Upper lobe of right lung (tissue), 1 donor: Measurements from ENCODE around the gene FAM167B. TPM values are rescaled to one million over a fixed set of nuclear protein-coding genes. Genes with fewer than 3 reads are reported as not detected.

Source experiments
- ATAC-seq: fragments of 200-7000 bp; cut with Tn5 transposase; one replicate; pipeline ENCODE4 v1.9.1; 2020; ENCODE audit warnings: mild to moderate bottlenecking, moderate library complexity
- DNase-seq: peaks from one replicate; pipeline ENCODE4 v3.0.0-alpha.2; 2020
- H3K27ac ChIP-seq: fragments of 200-600 bp; one replicate; pipeline ENCODE4 v1.8.0; 2022
- H3K27me3 ChIP-seq: fragments of 200-600 bp; one replicate; pipeline ENCODE4 v1.8.0; 2022; ENCODE audit warnings: mild to moderate bottlenecking
- H3K36me3 ChIP-seq: fragments of 200-600 bp; one replicate; pipeline ENCODE4 v1.8.0; 2022
- H3K4me1 ChIP-seq: fragments of 200-600 bp; one replicate; pipeline ENCODE4 v1.8.0; 2022
- H3K4me3 ChIP-seq: fragments of 200-600 bp; one replicate; pipeline ENCODE4 v1.8.0; 2022; ENCODE audit warnings: mild to moderate bottlenecking
- H3K9me3 ChIP-seq: fragments of 200-600 bp; one replicate; pipeline ENCODE4 v1.8.0; 2022
- CTCF ChIP-seq: fragments of 200-600 bp; IDR thresholded peaks from one replicate; pipeline ENCODE4 v1.8.0; 2022; ENCODE audit warnings: antibody characterized with exemption
- intact Hi-C: fragments of 100-400 bp; cut with DNase I; formaldehyde crosslinking; loops from one replicate; pipeline ENCODE4 v1.11.0; 2022
- total RNA-seq: library from RNA; stranded (reverse); fragmentation: NEBNext Ultra II Directional; extraction: Animal tissue kit (Norgen Biotek cat#: 25700); gene quantifications from one replicate; pipeline ENCODE4 v1.2.1, GENCODE V29; 2021
- donor health status: DM: no; HTN: yes; CAD: no; lungs with severe emphysema.

The FAM167B gene
- total RNA-seq, 1 donor from 2014 or later: 65.9 TPM

DNA sequence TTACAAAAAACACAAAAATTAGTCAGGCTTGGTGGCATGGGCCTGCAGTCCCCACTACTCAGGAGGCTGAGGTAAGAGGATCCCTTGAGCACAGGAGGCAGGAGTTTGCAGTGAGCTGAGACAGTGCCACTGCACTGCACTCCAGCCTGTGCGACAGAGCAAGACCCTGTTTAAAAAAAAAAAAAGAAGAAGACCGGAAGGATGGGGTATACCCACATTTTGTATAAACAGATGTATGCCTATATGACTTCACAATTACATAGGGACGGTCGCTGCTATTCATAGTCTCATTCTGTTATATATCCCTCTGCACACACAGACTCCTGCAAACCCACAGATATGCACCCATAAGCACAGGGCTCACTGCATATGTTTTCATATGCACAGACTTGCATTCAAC, 16.7 kb downstream of the FAM167B start:
- no peaks in the 10 kb centered on the region for H3K9me3 ChIP-seq
- intact Hi-C loops: no loop called here
- no peak overlapping the region for H3K4me3 ChIP-seq
- no peaks in the 10 kb centered on the region for H3K4me1 ChIP-seq
- ATAC-seq (no peak), DNase-seq (no peak)
- no peak for TF ChIP-seq CTCF
- H3K27me3 ChIP-seq: no peaks in the 10 kb centered on the region
- H3K27ac ChIP-seq: no peak overlapping the region
- H3K36me3 ChIP-seq: no peaks in the 10 kb centered on the region

- no peak for TF ChIP-seq CTCF
- H3K27me3 ChIP-seq: no peaks in the 10 kb centered on the region
- no peak for DNase-seq
- H3K4me3 ChIP-seq: no peak overlapping the region
- H3K4me1 ChIP-seq: no peaks in the 10 kb centered on the region
- no peaks in the 10 kb centered on the region for H3K36me3 ChIP-seq
- no peak for ATAC-seq
- intact Hi-C loops: no loop called here
- no peak overlapping the region for H3K27ac ChIP-seq
- H3K9me3 ChIP-seq: no peaks in the 10 kb centered on the region
These were observed 18.8 kb downstream of the FAM167B start for GRCh38 chr1:32265846-32266245.

DNA sequence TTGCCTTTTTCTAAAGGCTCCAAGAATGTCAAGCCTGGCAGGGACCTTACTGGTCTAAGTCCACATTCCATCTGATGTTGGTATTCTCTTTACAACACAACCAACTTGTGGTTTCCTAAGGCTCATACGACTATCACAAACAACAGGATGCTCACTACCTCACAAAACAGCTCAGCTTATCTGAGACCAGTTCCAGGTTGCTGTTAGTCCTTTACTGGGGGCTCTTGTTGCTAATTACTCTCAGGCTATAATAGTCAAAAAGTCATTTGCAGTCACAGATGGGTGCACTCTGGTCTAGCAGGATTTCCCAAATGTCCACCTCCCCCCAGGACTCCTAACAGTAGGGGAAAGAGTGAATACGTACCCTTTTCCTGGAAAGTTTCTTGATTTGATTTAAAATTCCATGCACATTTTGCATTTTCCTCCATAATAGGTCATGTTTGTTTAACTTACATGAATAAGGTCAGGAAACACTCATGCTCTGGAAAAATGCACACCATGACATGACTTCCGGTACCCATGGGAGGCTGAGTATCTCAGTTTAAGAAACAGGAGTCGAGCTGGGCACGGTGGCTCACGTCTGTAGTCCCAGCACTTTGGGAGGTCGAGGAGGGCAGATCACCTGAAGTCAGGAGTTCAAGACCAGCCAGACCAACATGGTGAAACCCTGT, 20.0 kb downstream of the FAM167B start:
- Histone ChIP-seq H3K4me1 (no peaks in the 10 kb centered on the region), H3K4me3 (no peak overlapping the region), H3K9me3 (no peaks in the 10 kb centered on the region), H3K36me3 (no peaks in the 10 kb centered on the region), H3K27ac (no peak overlapping the region), H3K27me3 (no peaks in the 10 kb centered on the region)
- DNase-seq (no peak), ATAC-seq (no peak)
- intact Hi-C loops: no loop called here
- no peak for TF ChIP-seq CTCF

GRCh38 chr1:32269744-32270143, 22.7 kb downstream of the FAM167B start:
- no peak for TF ChIP-seq CTCF

DNA sequence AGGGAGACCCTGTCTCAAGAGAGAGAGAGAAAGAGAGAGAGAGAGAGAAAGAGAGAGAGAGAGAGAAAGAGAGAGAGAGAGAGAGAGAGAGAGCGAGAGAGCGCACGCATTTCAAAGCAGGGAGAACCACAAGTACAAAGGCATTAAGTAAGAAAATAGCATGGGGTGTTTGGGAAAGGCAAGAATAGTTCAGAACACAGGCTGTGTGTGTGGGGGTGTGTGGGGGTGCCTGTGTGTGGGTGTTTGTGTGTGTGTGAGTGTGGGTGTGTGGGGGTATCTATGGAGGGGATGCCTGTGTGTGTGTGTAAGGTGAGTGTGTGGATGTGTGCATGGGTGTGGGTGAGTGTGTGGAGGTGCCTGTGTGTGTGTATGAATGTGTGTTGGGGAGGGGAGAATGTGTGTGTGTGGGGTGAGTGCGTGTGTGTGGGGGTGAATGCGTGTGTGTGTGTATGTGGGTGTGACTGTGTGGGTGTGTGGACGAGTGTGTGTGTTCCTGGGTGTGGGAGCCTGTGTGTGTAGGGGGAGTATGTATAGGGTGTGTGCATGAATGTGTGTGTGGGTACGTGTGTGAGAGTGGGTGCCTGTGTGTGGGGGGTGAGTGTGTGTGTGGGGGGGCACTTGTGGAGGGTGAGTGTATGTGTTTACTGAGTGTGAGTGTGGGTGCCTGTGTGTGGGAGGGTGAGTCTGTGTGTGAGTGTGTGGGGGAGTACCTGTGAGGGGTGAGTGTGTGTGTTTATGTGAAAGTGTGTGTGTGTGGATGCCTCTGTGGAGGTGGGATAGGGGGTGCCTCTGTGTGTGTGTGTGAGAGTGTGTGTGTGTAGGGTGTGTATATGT, 25.8 kb downstream of the FAM167B start:
- Histone ChIP-seq H3K36me3 (no peaks in the 10 kb centered on the region), H3K9me3 (no peaks in the 10 kb centered on the region), H3K4me1 (no peaks in the 10 kb centered on the region), H3K27ac (no peak overlapping the region), H3K27me3 (peaks cover 22% of the 10 kb centered on the region), H3K4me3 (no peak overlapping the region)
- ATAC-seq (no peak), DNase-seq (no peak)
- no peak for TF ChIP-seq CTCF
- intact Hi-C loops: no loop called here

More at GRCh38 chr1:32269744-32270143, 22.7 kb downstream of the FAM167B start:
- no peak for DNase-seq
- Histone ChIP-seq H3K27me3 (peaks cover 7% of the 10 kb centered on the region), H3K27ac (no peak overlapping the region), H3K36me3 (no peaks in the 10 kb centered on the region), H3K9me3 (no peaks in the 10 kb centered on the region), H3K4me3 (no peak overlapping the region), H3K4me1 (no peaks in the 10 kb centered on the region)
- ATAC-seq: no peak
- intact Hi-C loops: no loop called here
